HG02571 (cell line): ENCODE data around the gene ABHD2.

ENCODE experiments used
- ATAC-seq: cut with Tn5 transposase; IDR thresholded peaks from one replicate; pipeline ENCODE4 v1.9.1; 2021; ENCODE audit warnings: mild to moderate bottlenecking, moderate library complexity; ENCODE audit not compliant: unreplicated experiment

ABHD2 gene

GRCh38 chr15:89097313-89097712 lies 9.1 kb downstream of the ABHD2 start:
- no peak for ATAC-seq

GRCh38 chr15:89098281-89098680 lies 10.0 kb downstream of the ABHD2 start:
- no peak for ATAC-seq

GRCh38 chr15:89099968-89100367 lies 11.7 kb downstream of the ABHD2 start:
- no peak for ATAC-seq

GRCh38 chr15:89101302-89102193 lies 13.3 kb downstream of the ABHD2 start:
- no peak for ATAC-seq

- ATAC-seq, result no peak
These were observed 15.4 kb downstream of the ABHD2 start for GRCh38 chr15:89103481-89104171.

GRCh38 chr15:89104172-89104564 lies 15.9 kb downstream of the ABHD2 start:
- no peak for ATAC-seq

GRCh38 chr15:89105147-89105546 lies 16.9 kb downstream of the ABHD2 start:
- no peak for ATAC-seq

GRCh38 chr15:89106200-89106599 lies 17.9 kb downstream of the ABHD2 start:
- no peak for ATAC-seq

GRCh38 chr15:89107984-89108383 lies 19.7 kb downstream of the ABHD2 start:
- no peak for ATAC-seq

GRCh38 chr15:89108835-89109234 lies 20.6 kb downstream of the ABHD2 start:
- ATAC-seq, result no peak

GRCh38 chr15:89109238-89109637 lies 21.0 kb downstream of the ABHD2 start:
- no peak for ATAC-seq

- ATAC-seq, result no peak
These were observed 21.8 kb downstream of the ABHD2 start for GRCh38 chr15:89110060-89110459.

- no peak for ATAC-seq
These were observed 23.1 kb downstream of the ABHD2 start for GRCh38 chr15:89111352-89111751.

- ATAC-seq, result no peak
These were observed 23.7 kb downstream of the ABHD2 start for GRCh38 chr15:89111961-89112340.

GRCh38 chr15:89112341-89112971 lies 24.2 kb downstream of the ABHD2 start:
- ATAC-seq, result peak; percentile 66

GRCh38 chr15:89113296-89114024 lies 25.2 kb downstream of the ABHD2 start:
- no peak for ATAC-seq

GRCh38 chr15:89114990-89115389 lies 26.7 kb downstream of the ABHD2 start:
- ATAC-seq, result no peak

- no peak for ATAC-seq
These were observed 27.3 kb downstream of the ABHD2 start for GRCh38 chr15:89115547-89115946.

- ATAC-seq, result no peak
These were observed 28.1 kb downstream of the ABHD2 start for GRCh38 chr15:89116404-89116803.

GRCh38 chr15:89117790-89118189 lies 29.5 kb downstream of the ABHD2 start:
- no peak for ATAC-seq

GRCh38 chr15:89118481-89118989 lies 30.3 kb downstream of the ABHD2 start:
- no peak for ATAC-seq
